Activated T-helper 2 cell treated with anti-CD3 and anti-CD28 coated beads, Interferon-gamma antibody, Interleukin-2, Interleukin-4, amounts not matched to agents 10 μg/mL and 5 μg/mL and 100 μg/mL, durations not matched to agents 14 hours and 24 hours and 36 hours (primary cell): ENCODE data around the gene ORM1. TPM values are rescaled to one million over a fixed set of nuclear protein-coding genes. Genes with fewer than 3 reads are reported as not detected.

ENCODE experiments used
- DNase-seq: peaks from one replicate; pipeline ENCODE4 v3.0.0; 2021; ENCODE audit warnings: low spot score
- H3K27ac Mint-ChIP-seq: one replicate; pipeline ENCODE4 v1.8.0; 2021; ENCODE audit warnings: mixed read lengths
- H3K27me3 Mint-ChIP-seq: one replicate; pipeline ENCODE4 v1.8.0; 2021; ENCODE audit warnings: low read depth, mixed read lengths
- H3K36me3 Mint-ChIP-seq: one replicate; pipeline ENCODE4 v1.8.0; 2021; ENCODE audit warnings: low read depth, mixed read lengths
- H3K4me1 Mint-ChIP-seq: one replicate; pipeline ENCODE4 v1.8.0; 2021; ENCODE audit warnings: low read depth, mixed read lengths
- H3K4me3 Mint-ChIP-seq: one replicate; pipeline ENCODE4 v1.8.0; 2021; ENCODE audit warnings: low read depth, mild to moderate bottlenecking, moderate library complexity, mixed read lengths
- H3K9me3 Mint-ChIP-seq: one replicate; pipeline ENCODE4 v1.8.0; 2021; ENCODE audit warnings: mixed read lengths
- intact Hi-C: fragments of 100-400 bp; cut with micrococcal nuclease; formaldehyde crosslinking; loops from one replicate; pipeline ENCODE4 v1.15.1; 2023
- total RNA-seq: library from RNA; stranded (reverse); gene quantifications from 2 replicates; pipeline ENCODE4 v1.2.3, GENCODE V29; 2022

The ORM1 gene
- total RNA-seq, 1 donor from 2014 or later = not detected

GRCh38 chr9:114290561-114290986, 32.3 kb upstream of the ORM1 start:
- Mint-ChIP-seq H3K27ac (no peak overlapping the region), H3K36me3 (peaks cover 5% of the 10 kb centered on the region), H3K4me3 (no peak overlapping the region), H3K4me1 (no peaks in the 10 kb centered on the region), H3K27me3 (peaks cover 3% of the 10 kb centered on the region), H3K9me3 (peaks cover 10% of the 10 kb centered on the region)
- intact Hi-C loops = no loop called here
- DNase-seq = no peak

- intact Hi-C loops = loop anchor here (1.0 kb wide), 2 partner anchors 136 to 183 kb away; partner anchors contain the start of gene COL27A1
- Mint-ChIP-seq H3K4me3 (no peak overlapping the region), H3K36me3 (peaks cover 5% of the 10 kb centered on the region), H3K27ac (no peak overlapping the region), H3K4me1 (no peaks in the 10 kb centered on the region), H3K9me3 (peaks cover 13% of the 10 kb centered on the region), H3K27me3 (peaks cover 3% of the 10 kb centered on the region)
- peak; percentile 51 for DNase-seq
These were observed 31.8 kb upstream of the ORM1 start for GRCh38 chr9:114291064-114291474.

GRCh38 chr9:114291886-114292590, 30.9 kb upstream of the ORM1 start:
- Mint-ChIP-seq H3K36me3 (peaks cover 5% of the 10 kb centered on the region), H3K4me1 (no peaks in the 10 kb centered on the region), H3K4me3 (no peak overlapping the region), H3K27ac (no peak overlapping the region), H3K27me3 (peaks cover 3% of the 10 kb centered on the region), H3K9me3 (peaks cover 17% of the 10 kb centered on the region)
- no peak for DNase-seq
- intact Hi-C loops = loop anchor here (1.0 kb wide), 2 partner anchors 137 to 184 kb away; partner anchors contain the start of gene COL27A1

- peaks cover 17% of the 10 kb centered on the region for H3K9me3 Mint-ChIP-seq
- H3K4me1 Mint-ChIP-seq = no peaks in the 10 kb centered on the region
- DNase-seq = no peak
- H3K27ac Mint-ChIP-seq = no peak overlapping the region
- H3K4me3 Mint-ChIP-seq = no peak overlapping the region
- intact Hi-C loops = no loop called here
- H3K36me3 Mint-ChIP-seq = peaks cover 5% of the 10 kb centered on the region
- peaks cover 6% of the 10 kb centered on the region for H3K27me3 Mint-ChIP-seq
These were observed 28.2 kb upstream of the ORM1 start for GRCh38 chr9:114294664-114295063.

GRCh38 chr9:114296338-114296737, 26.6 kb upstream of the ORM1 start:
- Mint-ChIP-seq H3K9me3 (peaks cover 17% of the 10 kb centered on the region), H3K27ac (no peak overlapping the region), H3K4me3 (no peak overlapping the region), H3K36me3 (peaks cover 5% of the 10 kb centered on the region), H3K4me1 (no peaks in the 10 kb centered on the region), H3K27me3 (peaks cover 6% of the 10 kb centered on the region)
- no peak for DNase-seq
- intact Hi-C loops = no loop called here

- intact Hi-C loops = no loop called here
- H3K9me3 Mint-ChIP-seq = peaks cover 15% of the 10 kb centered on the region
- peaks cover 5% of the 10 kb centered on the region for H3K36me3 Mint-ChIP-seq
- no peak overlapping the region for H3K27ac Mint-ChIP-seq
- H3K4me3 Mint-ChIP-seq = no peak overlapping the region
- no peak for DNase-seq
- peaks cover 3% of the 10 kb centered on the region for H3K27me3 Mint-ChIP-seq
- H3K4me1 Mint-ChIP-seq = no peaks in the 10 kb centered on the region
These were observed 23.4 kb upstream of the ORM1 start for GRCh38 chr9:114299286-114300152.

GRCh38 chr9:114300153-114300845, 22.6 kb upstream of the ORM1 start:
- intact Hi-C loops = no loop called here
- H3K9me3 Mint-ChIP-seq = peaks cover 7% of the 10 kb centered on the region
- H3K4me1 Mint-ChIP-seq = no peaks in the 10 kb centered on the region
- no peak for DNase-seq
- peaks cover under 1% of the 10 kb centered on the region for H3K36me3 Mint-ChIP-seq
- H3K27ac Mint-ChIP-seq = no peak overlapping the region
- H3K4me3 Mint-ChIP-seq = no peak overlapping the region
- H3K27me3 Mint-ChIP-seq = peaks cover 3% of the 10 kb centered on the region

- Mint-ChIP-seq H3K9me3 (peaks cover 3% of the 10 kb centered on the region), H3K27me3 (peaks cover 3% of the 10 kb centered on the region), H3K4me1 (no peaks in the 10 kb centered on the region), H3K27ac (no peak overlapping the region), H3K36me3 (no peaks in the 10 kb centered on the region), H3K4me3 (no peak overlapping the region)
- DNase-seq = no peak
- intact Hi-C loops = no loop called here
These were observed 21.8 kb upstream of the ORM1 start for GRCh38 chr9:114300846-114301797.

GRCh38 chr9:114301798-114302565, 20.9 kb upstream of the ORM1 start:
- no peak overlapping the region for H3K27ac Mint-ChIP-seq
- no peaks in the 10 kb centered on the region for H3K36me3 Mint-ChIP-seq
- no peak overlapping the region for H3K4me3 Mint-ChIP-seq
- H3K27me3 Mint-ChIP-seq = peaks cover 3% of the 10 kb centered on the region
- H3K4me1 Mint-ChIP-seq = no peaks in the 10 kb centered on the region
- no peak for DNase-seq
- no peaks in the 10 kb centered on the region for H3K9me3 Mint-ChIP-seq
- intact Hi-C loops = no loop called here

GRCh38 chr9:114302727-114303126, 20.2 kb upstream of the ORM1 start:
- no peak for DNase-seq
- Mint-ChIP-seq H3K4me3 (no peak overlapping the region), H3K36me3 (no peaks in the 10 kb centered on the region), H3K27me3 (peaks cover 3% of the 10 kb centered on the region), H3K4me1 (no peaks in the 10 kb centered on the region), H3K9me3 (no peaks in the 10 kb centered on the region), H3K27ac (no peak overlapping the region)
- intact Hi-C loops = no loop called here

- no peak overlapping the region for H3K4me3 Mint-ChIP-seq
- H3K36me3 Mint-ChIP-seq = no peaks in the 10 kb centered on the region
- H3K4me1 Mint-ChIP-seq = no peaks in the 10 kb centered on the region
- DNase-seq = no peak
- H3K27me3 Mint-ChIP-seq = peaks cover 3% of the 10 kb centered on the region
- H3K9me3 Mint-ChIP-seq = no peaks in the 10 kb centered on the region
- H3K27ac Mint-ChIP-seq = no peak overlapping the region
- intact Hi-C loops = no loop called here
These were observed 19.3 kb upstream of the ORM1 start for GRCh38 chr9:114303571-114303970.
